HG03460 (cell line): Measurements from ENCODE around the gene HBS1L.

Source experiments
- ATAC-seq: cut with Tn5 transposase; IDR thresholded peaks from one replicate; pipeline ENCODE4 v1.9.1; 2021; ENCODE audit not compliant: unreplicated experiment

The HBS1L gene

DNA sequence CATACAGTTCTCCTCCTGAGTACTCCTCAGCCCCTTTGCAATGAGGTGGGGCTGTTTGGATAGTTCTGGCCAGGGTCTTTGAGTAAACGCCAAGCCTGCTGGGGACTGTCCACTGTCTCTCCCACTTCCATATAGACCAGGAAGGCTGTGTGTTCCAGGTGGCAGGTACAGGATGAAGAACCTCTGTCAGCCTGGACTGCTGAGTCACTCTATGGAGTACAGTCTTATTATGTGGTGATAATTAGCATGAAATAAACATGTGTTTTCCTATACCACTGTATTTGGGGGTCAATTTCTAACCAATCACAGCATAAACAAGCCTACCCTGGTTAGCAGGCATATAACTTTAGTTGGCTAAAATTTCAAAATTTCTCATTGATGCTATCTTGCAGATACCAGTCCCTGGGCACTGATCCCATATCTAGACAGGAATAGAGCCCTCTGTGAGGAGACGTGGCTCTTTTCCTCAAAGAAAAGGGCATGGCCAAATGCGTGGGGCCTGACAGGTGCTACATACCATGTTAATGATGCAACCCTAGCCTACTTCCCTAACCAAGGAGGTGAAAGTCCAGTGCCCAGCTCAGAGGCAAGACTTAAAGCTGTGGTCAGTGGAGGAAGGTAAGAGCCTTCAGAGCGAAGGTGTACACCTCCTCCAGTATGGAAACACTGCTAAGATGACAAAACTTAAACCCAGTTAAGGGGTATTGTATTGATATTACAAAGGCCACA lies 100.2 kb downstream of the HBS1L start:
- no peak for ATAC-seq

GRCh38 chr6:134951494-134952263 lies 102.9 kb downstream of the HBS1L start:
- no peak for ATAC-seq

DNA sequence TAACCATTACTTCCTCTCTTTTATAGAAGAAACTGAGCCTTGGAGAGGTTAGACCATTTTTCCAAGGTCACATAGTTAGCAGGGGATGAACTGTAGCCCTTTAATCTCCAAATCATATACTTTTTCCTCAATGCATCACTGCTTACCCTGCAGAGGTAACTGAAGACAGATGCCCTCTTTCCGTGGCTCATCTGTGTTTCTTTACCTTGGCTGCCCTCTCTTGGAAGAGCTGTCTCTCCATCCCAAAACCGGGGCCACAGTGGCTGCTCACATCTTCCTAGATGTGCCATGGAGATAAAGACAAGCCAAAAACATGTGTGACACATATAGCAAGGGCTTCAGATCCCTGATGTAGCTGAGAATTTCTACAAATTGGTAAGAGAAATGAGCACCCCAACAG lies 104.1 kb downstream of the HBS1L start:
- ATAC-seq, result no peak

GRCh38 chr6:134949927-134950326 lies 104.7 kb downstream of the HBS1L start, which contains the start of gene ALDH8A1:
TSS of gene ALDH8A1 (minus strand) at chr6:134950101. CDS start at chr6:134950053, 48 bp downstream.
- ATAC-seq, result no peak

DNA sequence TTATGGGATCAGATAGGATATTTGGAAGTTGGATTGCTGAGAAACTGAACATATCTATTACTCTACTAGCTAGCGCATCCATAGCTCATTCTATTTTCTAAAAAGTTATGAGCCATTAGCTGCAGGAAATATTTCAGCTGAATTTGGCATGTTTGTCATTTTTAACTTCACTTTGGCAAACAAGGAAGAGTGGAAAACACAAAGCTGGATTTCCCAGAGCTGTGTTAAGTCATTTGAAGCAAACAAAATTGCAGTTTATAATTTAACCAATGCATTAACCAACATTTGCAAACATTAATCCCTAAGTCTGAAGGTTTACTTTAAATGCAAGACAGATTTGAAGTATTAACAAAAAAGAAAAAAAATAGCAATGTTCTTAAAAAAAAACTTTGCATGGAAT lies 105.9 kb downstream of the HBS1L start:
- ATAC-seq, result no peak

GRCh38 chr6:134948142-134948541 lies 106.5 kb downstream of the HBS1L start:
- no peak for ATAC-seq

- no peak for ATAC-seq
Observed at GRCh38 chr6:134945045-134945444, 109.6 kb downstream of the HBS1L start.

GRCh38 chr6:134943522-134944111 lies 111.0 kb downstream of the HBS1L start:
- no peak for ATAC-seq

GRCh38 chr6:134938896-134939295 lies 115.7 kb downstream of the HBS1L start:
- ATAC-seq, result no peak

DNA sequence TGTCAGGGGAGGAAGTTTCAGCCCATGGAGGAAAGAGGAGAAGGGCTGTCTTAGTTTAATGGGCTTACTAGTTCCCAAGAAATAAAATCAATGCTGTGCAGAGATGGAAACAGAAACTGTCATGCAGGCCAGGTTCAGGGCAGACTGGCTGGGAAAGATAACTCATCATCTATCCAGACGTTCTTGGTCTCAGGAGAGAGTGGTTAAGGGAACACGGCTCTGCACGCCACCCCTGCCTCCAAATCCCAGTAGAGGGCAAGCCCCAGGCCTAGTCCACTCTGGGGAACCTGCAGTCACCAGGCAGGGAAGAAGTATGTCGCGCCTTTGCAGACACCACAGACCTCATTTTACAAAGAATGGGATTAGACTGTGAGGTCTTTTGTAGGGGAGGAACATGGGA lies 117.2 kb downstream of the HBS1L start:
- ATAC-seq, result no peak

GRCh38 chr6:134936931-134937330 lies 117.7 kb downstream of the HBS1L start:
- no peak for ATAC-seq

DNA sequence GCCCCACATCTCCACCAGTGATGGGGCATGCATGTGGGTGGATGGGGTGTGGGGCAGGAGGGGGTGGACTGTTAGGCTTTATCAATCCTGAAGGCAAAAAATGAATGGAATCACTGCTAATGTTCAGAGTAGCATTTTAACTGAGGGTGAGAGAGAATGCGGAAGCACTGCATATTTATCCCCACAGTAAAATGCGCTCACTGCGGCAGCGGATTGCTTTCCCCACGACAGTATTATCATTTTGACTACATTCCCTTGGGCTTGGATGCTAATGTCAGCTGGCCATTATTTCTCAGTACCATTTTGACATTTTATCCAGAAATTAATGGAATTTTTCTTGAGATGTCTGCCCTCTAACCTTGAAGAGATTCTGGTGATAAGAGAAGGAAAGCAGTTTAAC lies 118.1 kb downstream of the HBS1L start:
- ATAC-seq, result no peak

DNA sequence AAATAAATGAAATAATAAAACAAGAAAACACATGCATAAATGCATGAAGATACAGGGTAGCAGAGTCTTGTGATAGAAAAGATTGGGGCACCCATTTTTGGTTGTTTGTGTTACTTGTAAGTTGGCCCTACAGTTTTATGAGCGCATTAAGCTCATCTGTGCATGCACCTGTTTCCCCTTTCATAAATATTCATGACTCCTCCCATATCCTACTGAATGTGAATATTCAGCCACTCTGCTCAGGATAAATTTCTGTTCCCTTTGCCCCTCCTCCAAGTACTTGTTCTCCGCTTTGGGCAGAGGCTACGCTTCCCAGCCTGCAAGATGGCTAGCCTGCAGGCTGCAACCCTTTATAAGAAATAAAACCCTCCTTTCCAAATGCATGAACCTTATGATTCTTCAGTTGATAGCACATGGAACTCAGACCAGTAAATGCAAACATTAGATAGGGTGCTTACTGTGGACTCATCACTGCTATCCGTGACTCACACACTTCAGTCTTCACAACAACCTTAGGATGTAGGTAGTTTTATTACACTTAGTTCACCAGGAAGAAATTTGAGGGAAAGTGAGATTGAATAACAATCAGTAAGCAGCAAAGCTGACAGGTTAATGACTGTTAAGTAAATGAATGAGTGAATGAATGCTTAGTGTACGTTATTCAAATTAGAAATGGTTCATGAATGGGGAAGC lies 119.7 kb downstream of the HBS1L start:
- no peak for ATAC-seq

- no peak for ATAC-seq
Observed at GRCh38 chr6:134932535-134933470, 121.8 kb downstream of the HBS1L start.

- ATAC-seq, result no peak
Observed at GRCh38 chr6:134932098-134932497, 122.5 kb downstream of the HBS1L start.

DNA sequence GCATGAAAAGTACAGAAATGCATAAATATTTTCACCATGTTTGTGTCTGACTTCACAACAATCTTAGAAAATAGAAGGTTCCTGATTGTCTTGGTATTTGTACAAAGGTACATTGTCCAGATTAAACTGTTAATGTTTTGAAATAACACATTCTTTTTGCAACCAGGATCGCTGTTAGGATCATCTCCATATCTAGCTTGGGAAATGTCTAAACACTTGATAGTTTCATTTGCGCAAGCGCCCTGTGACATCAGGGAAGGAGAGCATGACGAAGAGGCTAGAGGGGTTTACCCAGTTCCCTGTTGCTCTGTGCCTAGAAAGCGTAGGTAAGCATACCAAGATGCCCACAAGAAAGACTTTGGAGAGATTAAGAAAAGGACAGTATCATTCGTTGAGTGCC lies 124.2 kb downstream of the HBS1L start:
- no peak for ATAC-seq

GRCh38 chr6:134928151-134928900 lies 126.3 kb downstream of the HBS1L start:
- ATAC-seq, result no peak

DNA sequence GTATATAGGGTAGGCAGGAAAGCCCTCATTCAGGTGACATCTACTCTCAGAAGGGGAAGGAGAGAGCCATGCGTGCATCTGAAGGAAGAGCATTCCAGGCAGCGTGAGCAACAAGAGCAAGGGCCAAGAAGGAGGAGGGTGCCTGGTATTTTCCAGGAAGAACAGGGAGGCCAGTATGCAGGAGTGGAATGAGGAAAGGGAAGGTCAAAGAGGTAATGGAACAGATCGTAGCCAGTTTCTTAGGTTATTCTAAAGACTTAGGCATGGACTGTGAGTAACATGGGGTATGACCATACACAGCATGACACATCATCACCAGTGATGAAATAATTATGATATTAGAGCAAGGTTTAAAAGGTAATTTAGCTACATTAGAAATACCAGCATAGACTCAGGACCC lies 128.8 kb downstream of the HBS1L start:
- no peak for ATAC-seq

DNA sequence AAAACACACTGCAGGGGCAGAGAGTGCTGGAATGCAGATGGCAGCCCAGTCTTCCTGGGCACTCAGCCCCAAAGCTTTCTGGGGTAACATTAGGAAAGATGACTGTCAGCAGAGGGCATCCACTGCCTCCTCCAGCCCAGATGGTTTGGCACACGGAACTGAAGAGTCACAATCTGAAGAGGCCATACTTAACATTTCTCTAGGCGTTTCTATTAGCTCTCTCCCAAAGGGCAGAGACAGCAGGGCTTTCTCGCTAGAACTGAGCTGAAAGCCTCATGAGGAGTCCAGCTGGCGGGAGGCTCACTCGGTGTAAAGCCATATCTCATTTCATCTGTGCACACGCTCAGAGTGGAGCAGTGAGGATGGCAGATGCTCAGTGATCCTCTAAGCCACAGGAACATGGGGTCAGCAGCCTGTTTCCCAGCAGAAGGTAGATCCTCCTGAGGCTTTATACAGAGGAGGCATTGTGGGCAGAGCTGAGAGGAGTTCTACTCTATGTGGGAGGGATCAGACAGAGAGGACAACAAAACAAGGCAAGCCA lies 132.8 kb downstream of the HBS1L start:
- no peak for ATAC-seq
